HG02884 (cell line): ENCODE measurements around the gene SMAD7.
A peak's percentile ranks its signal among the peaks of the same experiment; 100 is the strongest.

Source experiments
- ATAC-seq: cut with Tn5 transposase; IDR thresholded peaks from one replicate; pipeline ENCODE4 v1.9.1; 2021; ENCODE audit warnings: mild to moderate bottlenecking, moderate library complexity; ENCODE audit not compliant: unreplicated experiment

SMAD7 gene

DNA sequence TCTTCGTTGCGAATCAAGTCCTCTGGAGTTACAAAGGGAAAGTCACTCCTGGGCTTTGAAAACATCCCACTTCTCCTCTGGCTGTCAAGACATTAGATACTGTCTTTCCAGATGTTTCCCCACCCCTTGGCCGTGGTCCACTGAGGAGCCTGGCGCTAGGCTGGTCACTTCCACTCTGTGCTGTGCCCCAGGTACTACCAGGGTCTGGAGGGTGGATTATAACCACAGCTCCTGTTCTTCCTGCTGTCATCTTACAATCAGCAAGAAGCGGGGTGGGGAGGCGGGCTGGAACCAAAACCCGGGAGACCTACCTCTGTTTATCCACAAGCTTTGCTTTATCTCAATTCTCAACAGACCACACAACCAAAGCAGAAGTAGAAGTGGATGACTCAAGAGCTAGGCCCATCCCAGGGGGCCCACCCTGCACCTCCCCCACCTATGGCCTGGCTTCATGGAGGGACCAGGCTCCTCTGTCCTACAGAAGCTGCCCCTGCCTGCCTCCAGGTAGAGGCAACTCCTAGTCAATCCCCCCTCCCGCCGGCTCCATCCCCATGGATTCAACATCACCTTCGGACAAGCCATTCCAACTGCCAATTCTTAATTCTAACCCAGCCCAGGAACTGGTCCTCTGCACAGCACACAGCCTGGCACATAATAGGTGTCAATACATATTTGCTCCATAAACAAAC, 17.8 kb downstream of the SMAD7 start:
- ATAC-seq: no peak

DNA sequence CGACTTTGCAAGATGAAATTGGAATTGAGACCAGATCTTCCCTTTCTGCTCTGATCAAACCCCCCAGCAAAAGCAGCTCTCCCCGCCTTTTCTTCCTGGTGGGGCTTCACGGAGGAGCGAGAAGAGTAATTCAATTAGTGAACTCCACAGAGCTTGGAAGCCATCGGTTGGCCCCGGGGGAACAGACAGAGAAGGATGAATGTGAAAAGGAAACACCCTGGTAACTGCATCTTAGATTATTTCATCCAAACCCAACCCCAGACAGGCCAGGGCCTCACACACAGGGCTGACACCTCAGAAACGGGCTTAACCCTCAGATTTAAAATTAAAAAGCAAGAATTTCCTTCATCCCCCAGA, 18.3 kb downstream of the SMAD7 start:
- no peak for ATAC-seq

DNA sequence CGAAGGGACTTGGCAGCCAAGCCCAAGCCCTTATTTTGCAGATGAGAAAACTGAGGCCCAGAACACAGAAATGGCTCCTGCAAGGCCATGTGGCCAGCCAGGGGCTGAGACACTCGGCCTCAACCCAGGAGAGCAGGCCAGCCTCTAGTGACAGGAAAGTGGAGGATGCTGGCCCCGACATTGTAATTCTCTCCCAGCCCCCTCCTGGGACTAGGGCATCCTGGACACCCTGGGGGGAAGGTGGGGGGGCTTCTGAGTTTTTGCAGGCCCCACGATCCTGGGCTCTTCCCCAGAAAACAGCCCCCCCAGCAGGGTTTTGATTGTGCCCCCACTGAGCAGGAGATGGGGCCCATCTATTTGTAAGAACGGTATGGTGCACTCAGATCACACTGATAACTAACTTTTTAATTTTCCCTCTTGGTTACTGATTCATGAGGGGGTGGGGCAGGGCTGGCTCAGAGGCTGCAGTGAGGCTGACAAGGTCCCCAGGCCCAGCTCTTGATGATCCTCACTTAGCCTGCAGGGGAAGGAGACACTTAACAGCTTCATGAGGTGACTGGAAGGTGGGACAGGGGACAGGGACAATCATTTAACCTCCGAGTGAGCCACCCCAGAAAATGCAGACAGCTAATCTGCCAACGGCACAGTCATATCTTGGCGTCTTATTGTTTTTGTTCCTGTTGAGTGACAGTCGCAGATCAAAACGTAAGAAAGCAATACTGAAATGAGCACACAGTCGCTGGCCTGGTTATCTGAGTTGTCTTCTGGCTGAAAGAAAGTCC, 18.9 kb downstream of the SMAD7 start:
- peak; percentile 40 for ATAC-seq

GRCh38 chr18:48930926-48931325, 19.8 kb downstream of the SMAD7 start:
- ATAC-seq: no peak

- no peak for ATAC-seq
Measured at GRCh38 chr18:48929941-48930713, 20.6 kb downstream of the SMAD7 start.

- no peak for ATAC-seq
Measured at GRCh38 chr18:48929212-48929612, 21.6 kb downstream of the SMAD7 start.

DNA sequence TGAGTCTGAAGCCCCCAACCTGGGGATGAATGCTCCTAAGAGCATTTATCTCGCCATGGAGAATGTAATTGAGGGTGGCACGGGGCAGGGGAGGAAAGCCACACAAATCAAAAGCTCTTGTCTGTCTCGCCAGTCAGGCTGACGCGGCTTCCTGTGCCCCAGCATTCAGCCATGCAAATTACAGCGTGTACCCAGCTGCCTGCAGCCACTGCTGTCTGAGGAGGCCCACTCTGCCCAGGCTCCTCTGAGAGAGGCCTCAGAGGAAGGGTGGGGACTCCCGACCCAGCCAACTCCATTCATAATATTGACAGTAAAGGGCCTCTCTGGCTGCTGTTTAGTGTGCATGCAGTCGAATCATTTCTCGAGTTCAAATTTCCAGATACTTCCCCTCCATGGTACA, 22.0 kb downstream of the SMAD7 start:
- peak; percentile 75 for ATAC-seq

DNA sequence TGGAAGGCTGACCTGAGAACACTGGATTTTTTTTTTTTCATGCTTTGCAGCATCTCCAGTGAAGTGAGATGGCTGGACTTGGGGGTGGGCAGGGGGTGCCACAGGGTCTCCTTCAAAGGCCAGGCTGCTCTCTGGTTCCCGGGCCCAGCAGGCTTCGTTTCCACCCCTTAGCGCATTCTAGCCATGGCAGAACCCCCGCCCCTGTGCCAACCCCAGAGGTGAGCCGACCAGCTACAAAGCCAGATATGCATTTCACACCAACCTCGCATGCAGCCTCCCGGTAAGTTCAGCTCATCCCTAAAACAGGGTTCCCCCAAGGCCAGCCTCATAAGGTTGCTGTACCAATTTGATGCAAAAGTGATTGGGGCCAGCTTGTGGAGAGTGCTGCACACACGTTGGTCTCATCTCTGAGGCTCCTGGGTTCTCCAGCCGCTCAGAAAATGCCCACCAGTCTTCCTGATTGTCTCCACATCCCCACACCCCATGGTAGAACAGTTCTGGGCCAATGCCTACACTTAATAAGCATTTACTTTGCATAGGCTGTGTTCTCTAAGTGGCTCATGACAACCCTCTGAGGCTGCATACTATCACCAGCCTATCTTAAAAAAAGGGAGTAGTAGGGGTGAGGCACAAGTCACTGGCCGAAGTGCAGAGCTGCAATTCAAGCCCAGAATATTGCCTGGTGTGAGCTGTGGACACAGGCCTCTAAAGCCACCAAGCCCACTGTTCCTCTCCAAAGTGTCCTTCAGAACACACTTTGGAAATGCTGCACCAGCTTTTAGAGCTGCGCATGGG, 23.3 kb downstream of the SMAD7 start:
- no peak for ATAC-seq

DNA sequence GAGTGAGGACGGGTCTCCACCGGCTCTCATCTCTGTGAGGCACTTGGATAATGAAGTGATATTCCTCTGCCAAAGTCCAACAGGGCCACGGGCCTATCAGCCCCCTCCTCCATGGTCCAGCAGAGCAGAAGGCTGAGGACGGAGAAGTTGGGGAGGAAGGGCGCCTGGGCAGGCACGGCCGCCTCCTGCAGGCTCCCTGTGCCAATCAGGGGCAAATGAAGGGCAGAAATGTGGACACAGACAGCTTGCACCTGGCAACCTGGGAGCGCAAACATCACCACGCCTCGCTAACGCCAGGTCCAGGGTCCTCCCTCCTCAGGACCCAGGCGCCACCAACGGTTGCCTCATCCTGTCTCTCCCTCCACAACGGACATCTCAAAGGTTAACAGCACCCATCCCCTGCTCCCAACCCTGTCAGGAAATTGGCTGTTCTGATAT, 24.3 kb downstream of the SMAD7 start:
- no peak for ATAC-seq

DNA sequence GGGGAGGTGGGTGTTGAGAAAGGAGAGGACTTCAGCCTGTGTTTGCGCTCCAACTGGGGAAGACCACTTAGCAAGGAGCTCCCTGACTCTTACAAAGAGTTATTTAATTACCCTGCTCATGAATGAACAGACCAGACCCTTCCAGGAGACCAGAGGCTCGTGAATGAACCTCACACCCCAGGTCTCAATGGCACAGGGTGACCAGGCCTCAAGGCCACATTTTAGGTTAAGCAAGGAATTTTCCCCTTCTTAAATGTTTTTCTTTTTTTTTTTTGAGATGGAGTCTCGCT, 25.3 kb downstream of the SMAD7 start:
- no peak for ATAC-seq

DNA sequence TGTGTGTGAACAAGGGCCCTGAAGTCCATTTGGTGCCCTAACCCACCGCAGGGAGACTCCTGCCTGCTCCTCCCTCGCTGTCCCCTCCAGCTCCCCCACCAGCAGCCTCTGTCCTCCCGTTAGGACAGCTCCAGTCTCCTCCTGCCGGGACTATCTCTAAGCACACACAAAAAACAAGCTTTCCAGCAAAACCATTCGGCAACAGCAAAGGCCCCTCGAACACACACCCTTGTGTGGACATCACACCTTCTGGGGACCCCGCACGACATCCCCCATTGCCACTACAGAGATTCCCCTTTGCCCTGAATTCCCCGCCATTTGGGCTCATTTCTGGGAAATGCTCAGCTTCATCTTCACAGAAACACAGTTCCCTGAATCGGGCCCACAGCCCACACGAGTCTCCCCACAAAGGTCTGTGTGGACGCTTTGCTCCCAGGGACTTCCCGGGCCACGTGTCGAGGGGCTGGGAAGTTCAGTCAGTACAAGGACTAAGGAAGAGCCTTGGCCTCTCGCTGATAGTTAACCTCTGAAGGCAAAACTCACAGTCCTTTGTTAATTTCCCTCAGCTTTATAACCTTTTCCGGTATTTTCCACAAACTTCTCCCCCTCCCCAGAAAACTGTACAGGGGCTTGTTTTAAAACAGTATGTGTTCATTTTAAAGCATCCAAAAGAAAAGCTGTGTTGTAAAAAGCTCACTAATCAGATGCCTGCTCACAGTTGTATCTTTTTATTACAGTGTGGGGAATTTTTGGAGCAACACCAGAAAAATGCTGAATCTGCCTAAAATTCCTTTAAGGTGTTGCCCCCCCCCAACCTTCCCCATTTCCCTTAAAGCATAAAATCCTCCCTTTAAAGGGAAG, 25.9 kb downstream of the SMAD7 start:
- no peak for ATAC-seq

DNA sequence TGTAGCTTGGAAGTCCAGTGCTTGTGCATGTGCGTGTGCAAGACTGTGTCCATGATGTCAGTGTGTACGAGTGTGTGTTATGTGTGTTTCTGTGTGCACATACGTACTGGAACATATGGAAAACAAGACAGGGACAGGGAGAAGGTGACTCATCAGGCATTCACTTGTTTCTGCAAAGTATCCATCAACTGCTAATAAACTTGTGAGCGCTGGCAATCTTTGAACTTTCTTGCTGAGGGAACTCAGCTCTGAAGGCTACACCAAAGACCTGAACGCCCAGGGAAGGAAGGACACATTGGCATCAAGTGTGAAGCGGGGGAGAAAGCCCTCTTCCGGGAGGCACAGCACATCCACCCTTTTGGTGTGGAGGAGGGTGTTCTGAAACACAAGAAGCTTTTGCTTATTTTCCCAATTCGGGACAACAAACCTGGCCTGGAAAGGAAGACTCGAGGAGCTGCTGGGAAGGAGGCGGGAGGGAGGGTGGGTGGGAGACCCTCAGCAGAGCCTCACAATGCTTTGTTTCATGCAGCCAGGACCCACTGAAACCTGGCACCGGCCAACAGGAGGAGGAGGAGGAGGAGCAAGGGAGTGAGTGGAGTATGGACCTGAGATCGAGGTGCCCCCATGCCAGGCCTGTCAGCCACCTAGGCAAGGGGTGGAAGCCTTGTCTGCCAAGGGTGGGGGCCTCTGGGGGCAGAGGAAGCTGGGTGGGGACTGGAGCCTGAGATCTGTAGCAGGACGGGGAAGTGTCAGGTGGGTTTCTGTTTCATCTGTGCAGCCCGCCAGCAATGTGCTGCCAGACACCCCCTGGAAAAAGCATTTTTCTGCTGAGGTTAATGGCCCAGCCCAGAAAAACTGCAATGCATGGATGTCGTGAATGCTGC, 26.8 kb downstream of the SMAD7 start:
- no peak for ATAC-seq

DNA sequence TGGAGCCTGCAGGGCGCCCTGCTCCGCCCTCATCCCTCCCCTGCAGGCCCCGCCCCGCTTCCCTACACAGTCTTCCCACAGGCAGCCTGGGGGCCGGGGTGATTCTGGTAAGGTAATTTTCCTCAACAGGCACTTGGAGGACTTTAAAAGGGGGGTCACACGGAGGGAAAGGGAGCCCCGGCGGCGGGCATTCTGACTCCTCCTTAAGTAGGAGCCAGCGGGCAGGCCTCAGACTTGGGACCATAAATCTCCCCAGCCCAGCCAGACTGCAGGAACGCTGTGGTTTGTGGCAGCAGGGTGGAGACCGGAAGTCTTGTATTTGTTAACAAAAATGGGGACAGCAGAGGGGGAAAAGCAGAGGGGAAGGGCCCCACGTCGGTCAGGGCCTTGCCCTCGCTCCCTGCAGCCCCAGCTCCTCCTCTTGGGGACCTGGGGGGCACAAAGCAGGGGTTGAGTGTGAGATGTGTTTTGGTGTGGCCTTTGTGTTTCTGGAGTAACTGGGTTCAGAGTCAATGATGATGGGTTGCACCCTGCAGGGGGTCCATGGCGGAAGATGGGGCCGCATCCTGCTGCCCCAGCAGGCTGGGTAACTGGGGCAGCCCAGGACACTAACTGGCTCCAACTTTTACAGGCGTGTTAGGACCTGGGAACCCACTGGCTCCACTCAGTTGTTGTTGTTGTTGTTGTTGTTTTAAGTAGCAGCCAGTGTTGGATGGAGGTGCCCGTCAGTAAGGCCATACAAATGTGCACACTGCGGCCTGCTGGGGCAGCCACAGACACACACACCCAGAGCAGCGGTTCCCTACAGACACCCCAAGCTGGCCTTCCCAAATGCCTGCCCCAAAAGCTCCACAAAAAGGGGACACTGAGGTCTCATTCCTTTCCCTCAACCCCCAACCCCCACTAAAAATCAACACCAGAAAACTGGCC, 27.7 kb downstream of the SMAD7 start:
- ATAC-seq: no peak

- no peak for ATAC-seq
Measured at GRCh38 chr18:48922226-48922800, 28.5 kb downstream of the SMAD7 start.

- no peak for ATAC-seq
Measured at GRCh38 chr18:48921305-48922225, 29.2 kb downstream of the SMAD7 start.

DNA sequence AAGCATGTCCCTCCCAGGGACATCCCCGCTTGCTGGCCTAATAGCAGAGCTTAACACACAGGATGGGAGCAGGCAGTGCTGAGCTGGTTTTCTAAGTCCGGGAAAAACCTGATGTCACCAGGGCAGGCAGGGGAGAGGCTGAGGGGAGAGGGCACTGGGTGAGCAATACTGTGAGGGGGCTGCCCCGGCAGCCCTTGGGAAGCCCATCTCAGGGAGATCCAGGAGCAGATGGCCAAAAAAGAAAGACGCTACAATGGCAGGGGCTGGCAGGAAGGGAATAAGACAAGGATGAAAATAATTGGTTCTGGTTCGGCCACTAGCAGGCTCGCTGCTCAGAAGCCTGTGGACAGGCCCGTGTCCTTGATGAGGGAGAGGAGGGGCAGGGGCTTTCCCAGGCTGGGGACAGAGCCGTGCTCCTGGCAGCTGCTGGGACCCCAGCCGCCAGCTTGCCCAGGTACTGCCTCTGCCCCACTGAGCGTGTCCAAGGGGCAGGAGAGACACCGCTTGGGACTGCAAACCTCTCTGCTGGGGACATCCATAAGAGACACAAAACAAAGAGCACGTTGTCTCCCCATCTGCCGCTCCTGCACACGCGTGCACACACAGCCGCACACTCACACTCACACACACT, 30.2 kb downstream of the SMAD7 start:
- no peak for ATAC-seq
